ENCODE results near the gene ASTN2.

DNA sequence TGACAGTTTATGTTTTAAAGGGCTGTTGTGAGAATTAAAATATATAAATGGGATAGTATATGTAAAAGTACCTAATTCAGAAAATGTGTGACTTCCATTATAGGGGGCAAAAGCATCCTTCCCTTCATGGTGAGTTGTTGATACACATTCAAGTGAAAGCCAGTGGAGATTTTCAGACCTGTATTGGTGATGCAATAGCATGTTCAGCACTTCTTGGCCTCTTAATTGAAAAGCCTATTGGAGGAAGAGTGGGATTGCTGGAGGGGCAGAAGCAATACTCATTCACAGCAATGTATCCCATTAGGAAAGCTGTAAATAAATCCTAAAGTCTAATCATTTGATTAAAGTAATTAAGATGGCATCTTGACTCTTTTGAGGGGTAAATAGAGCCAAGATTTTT lies 710.4 kb downstream of the ASTN2 start:
- no peak for TF ChIP-seq POLR2A (IDR thresholded peaks at IDR 0.05)
- TF ChIP-seq, protein P1, sequence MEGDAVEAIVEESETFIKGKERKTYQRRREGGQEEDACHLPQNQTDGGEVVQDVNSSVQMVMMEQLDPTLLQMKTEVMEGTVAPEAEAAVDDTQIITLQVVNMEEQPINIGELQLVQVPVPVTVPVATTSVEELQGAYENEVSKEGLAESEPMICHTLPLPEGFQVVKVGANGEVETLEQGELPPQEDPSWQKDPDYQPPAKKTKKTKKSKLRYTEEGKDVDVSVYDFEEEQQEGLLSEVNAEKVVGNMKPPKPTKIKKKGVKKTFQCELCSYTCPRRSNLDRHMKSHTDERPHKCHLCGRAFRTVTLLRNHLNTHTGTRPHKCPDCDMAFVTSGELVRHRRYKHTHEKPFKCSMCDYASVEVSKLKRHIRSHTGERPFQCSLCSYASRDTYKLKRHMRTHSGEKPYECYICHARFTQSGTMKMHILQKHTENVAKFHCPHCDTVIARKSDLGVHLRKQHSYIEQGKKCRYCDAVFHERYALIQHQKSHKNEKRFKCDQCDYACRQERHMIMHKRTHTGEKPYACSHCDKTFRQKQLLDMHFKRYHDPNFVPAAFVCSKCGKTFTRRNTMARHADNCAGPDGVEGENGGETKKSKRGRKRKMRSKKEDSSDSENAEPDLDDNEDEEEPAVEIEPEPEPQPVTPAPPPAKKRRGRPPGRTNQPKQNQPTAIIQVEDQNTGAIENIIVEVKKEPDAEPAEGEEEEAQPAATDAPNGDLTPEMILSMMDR (IDR thresholded peaks at IDR 0.05 in 8 of 11, conservative IDR thresholded peaks at IDR 0.05 in 3 of 11), result no peak
- TF ChIP-seq POLR2AphosphoS5 (IDR thresholded peaks at IDR 0.05), result no peak

All from spleen (tissue), 7 donors.